H1 (cell line): ENCODE results near the gene MICU1. TPM values are rescaled to one million over a fixed set of nuclear protein-coding genes. Genes with fewer than 3 reads are reported as not detected.
A peak's percentile ranks its signal among the peaks of the same experiment; 100 is the strongest.

ENCODE experiments used
- CTCF ChIA-PET: fragments of 300-600 bp; sonication (Branson Sonifier 250); formaldehyde crosslinking; loops from one replicate; lab custom pipeline; 2021; ENCODE audit not compliant: partially characterized antibody; lab: Charles Lee
- POLR2A ChIA-PET: fragments of 300-600 bp; sonication (Branson Sonifier 250); formaldehyde crosslinking; loops from one replicate; lab custom pipeline; 2021; ENCODE audit warnings: inconsistent platforms; ENCODE audit not compliant: partially characterized antibody; lab: Charles Lee
- DNase-seq, 2 experiments: peaks; one replicate each; pipeline versions ENCODE4 v3.0.0 to v3.0.0-alpha.2; 2010 to 2022; ENCODE audit warnings: low spot score in 2 of 2, low read depth in 1 of 2, mixed read lengths in 1 of 2
- FAIRE-seq: peaks from 2 replicates; lab custom pipeline; 2011; peaks lifted over from hg19 to GRCh38; lab: Jason Lieb, UNC
- H2AFZ ChIP-seq: 2 replicates; pipeline ENCODE4 v1.8.1; 2012; ENCODE audit warnings: low read length, inconsistent platforms
- H2AK5ac ChIP-seq: 2 replicates; pipeline ENCODE4 v1.6.1; 2013; ENCODE audit warnings: low read depth, low read length
- H2BK120ac ChIP-seq: replicated peaks from 2 replicates; pipeline ENCODE3; 2013; ENCODE audit warnings: low read depth, low read length, inconsistent platforms
- H2BK12ac ChIP-seq: 2 replicates; pipeline ENCODE4 v1.6.1; 2013; ENCODE audit warnings: low read depth, low read length
- H2BK15ac ChIP-seq: 2 replicates; pipeline ENCODE4 v1.6.1; 2013; ENCODE audit warnings: low read length
- H2BK20ac ChIP-seq: 2 replicates; pipeline ENCODE4 v1.6.1; 2013; ENCODE audit warnings: low read length
- H2BK5ac ChIP-seq: 2 replicates; pipeline ENCODE4 v1.6.1; 2013; ENCODE audit warnings: low read depth, low read length
- H3K14ac ChIP-seq: 2 replicates; pipeline ENCODE4 v1.6.1; 2013; ENCODE audit warnings: inconsistent platforms; ENCODE audit not compliant: insufficient read length
- H3K18ac ChIP-seq: 2 replicates; pipeline ENCODE4 v1.6.1; 2013; ENCODE audit warnings: low read length; ENCODE audit errors: extremely low read depth
- H3K23ac ChIP-seq: 2 replicates; pipeline ENCODE4 v1.6.1; 2013; ENCODE audit warnings: inconsistent platforms; ENCODE audit not compliant: insufficient read length
- H3K23me2 ChIP-seq: 2 replicates; pipeline ENCODE4 v1.6.1; 2013; ENCODE audit warnings: low read depth, low read length
- H3K27ac ChIP-seq: 2 replicates; pipeline ENCODE4 v1.6.1; 2011; ENCODE audit warnings: low read depth, low read length, inconsistent platforms
- H3K27me3 ChIP-seq, 4 experiments: replicated peaks in 1 of 4; 1 replicate in 1 of 4; 2 replicates in 3 of 4; pipeline versions ENCODE4 v1.6.1 to v1.8.1; 2011 to 2013; ENCODE audit warnings: low read length in 3 of 4, mild to moderate bottlenecking in 3 of 4, inconsistent platforms in 2 of 4, mixed read lengths in 2 of 4, moderate library complexity in 1 of 4; ENCODE audit not compliant: control insufficient read depth in 3 of 4, insufficient read depth in 3 of 4; ENCODE audit errors: extremely low read depth in 1 of 4
- H3K36me3 ChIP-seq, 4 experiments: 2 replicates each; pipeline versions ENCODE4 v1.6.1 to v1.8.1; 2011 to 2013; ENCODE audit warnings: mild to moderate bottlenecking in 4 of 4, low read length in 3 of 4, moderate library complexity in 2 of 4, control low read depth in 1 of 4, inconsistent platforms in 1 of 4; ENCODE audit not compliant: insufficient read depth in 4 of 4, control insufficient read depth in 2 of 4
- H3K4ac ChIP-seq: replicated peaks from 2 replicates; pipeline ENCODE3; 2013; ENCODE audit warnings: low read length, low read depth, mixed read lengths, inconsistent platforms; ENCODE audit not compliant: insufficient read length
- H3K4me1 ChIP-seq, 4 experiments: replicated peaks in 1 of 4; 1 replicate in 1 of 4; 2 replicates in 3 of 4; pipeline versions ENCODE4 v1.6.1 to v1.8.1; 2011 to 2013; ENCODE audit warnings: low read length in 3 of 4, inconsistent platforms in 2 of 4, mixed read lengths in 1 of 4; ENCODE audit not compliant: insufficient read depth in 4 of 4, control insufficient read depth in 3 of 4
- H3K4me2 ChIP-seq, 2 experiments: 2 replicates each; pipeline versions ENCODE4 v1.6.1 to v1.8.1; 2011 to 2013; ENCODE audit warnings: low read depth in 2 of 2, low read length in 2 of 2, control low read depth in 1 of 2, inconsistent platforms in 1 of 2, mild to moderate bottlenecking in 1 of 2; ENCODE audit not compliant: insufficient read depth in 1 of 2
- H3K4me3 ChIP-seq, 4 experiments: fragments of 200-600, 300-600 bp in 1 of 4; sonication (generic), shearing (Covaris generic), sonication (Bioruptor Twin) in 1 of 4; 2 replicates each; pipeline versions ENCODE4 v1.5.1 to v1.8.1; 2011 to 2016; ENCODE audit warnings: low read length in 4 of 4, low read depth in 3 of 4, control low read depth in 2 of 4, inconsistent platforms in 2 of 4, mild to moderate bottlenecking in 2 of 4, mixed read lengths in 1 of 4, moderate library complexity in 1 of 4; ENCODE audit not compliant: insufficient read depth in 2 of 4; ENCODE audit errors: extremely low read depth in 1 of 4
- H3K56ac ChIP-seq: replicated peaks from 2 replicates; pipeline ENCODE3; 2013; ENCODE audit warnings: low read depth, mild to moderate bottlenecking, mixed read lengths, low read length, inconsistent platforms; ENCODE audit not compliant: insufficient read length
- H3K79me1 ChIP-seq: 2 replicates; pipeline ENCODE4 v1.6.1; 2013; ENCODE audit warnings: low read depth, low read length, control low read depth
- H3K79me2 ChIP-seq, 2 experiments: 2 replicates each; pipeline versions ENCODE4 v1.6.1 to v1.8.1; 2012 to 2013; ENCODE audit warnings: low read length in 2 of 2, mild to moderate bottlenecking in 2 of 2, inconsistent platforms in 1 of 2; ENCODE audit not compliant: insufficient read depth in 2 of 2, control insufficient read depth in 1 of 2
- H3K9ac ChIP-seq, 4 experiments: replicated peaks in 1 of 4; 1 replicate in 1 of 4; 2 replicates in 3 of 4; pipeline versions ENCODE4 v1.6.1 to v1.8.1; 2011 to 2013; ENCODE audit warnings: low read depth in 3 of 4, low read length in 3 of 4, control low read depth in 2 of 4, mild to moderate bottlenecking in 2 of 4, moderate library complexity in 2 of 4, inconsistent platforms in 1 of 4; ENCODE audit errors: extremely low read depth in 1 of 4
- H3K9me3 ChIP-seq, 2 experiments: 2 replicates each; pipeline versions ENCODE4 v1.6.1 to v1.8.1; 2012 to 2013; ENCODE audit warnings: mild to moderate bottlenecking in 2 of 2, moderate library complexity in 2 of 2, control low read depth in 1 of 2, inconsistent platforms in 1 of 2, low read depth in 1 of 2, low read length in 1 of 2, mixed read lengths in 1 of 2; ENCODE audit not compliant: insufficient read depth in 2 of 2
- H4K20me1 ChIP-seq, 2 experiments: replicated peaks in 1 of 2; 2 replicates each; pipeline versions ENCODE3 to v1.8.1; 2011 to 2013; ENCODE audit warnings: inconsistent platforms in 2 of 2, low read length in 2 of 2, mild to moderate bottlenecking in 1 of 2; ENCODE audit not compliant: insufficient read depth in 2 of 2, control insufficient read depth in 1 of 2
- H4K5ac ChIP-seq: 2 replicates; pipeline ENCODE4 v1.6.1; 2013; ENCODE audit warnings: low read length, low read depth, mixed read lengths, inconsistent platforms; ENCODE audit not compliant: insufficient read length
- H4K8ac ChIP-seq: 2 replicates; pipeline ENCODE4 v1.8.0; 2013; ENCODE audit warnings: mild to moderate bottlenecking, moderate library complexity, low read length, inconsistent platforms; ENCODE audit not compliant: insufficient read depth; ENCODE audit errors: extremely low read depth
- H4K91ac ChIP-seq: replicated peaks from 2 replicates; pipeline ENCODE3; 2013; ENCODE audit warnings: low read length, mixed read lengths, inconsistent platforms; ENCODE audit not compliant: insufficient read length
- CHD1 ChIP-seq: IDR thresholded peaks from 2 replicates; pipeline ENCODE4 v1.6.1; 2012; ENCODE audit warnings: low read depth, low read length, improper control_type of control experiment
- CREB1 ChIP-seq: IDR thresholded peaks from 2 replicates; pipeline ENCODE4 v1.6.1; 2012; ENCODE audit warnings: inconsistent platforms
- CTBP2 ChIP-seq: IDR thresholded peaks from 2 replicates; pipeline ENCODE4 v1.7.0; 2011; ENCODE audit warnings: borderline replicate concordance, mild to moderate bottlenecking, moderate library complexity, mixed read lengths, low read length; ENCODE audit not compliant: insufficient read depth, insufficient read length
- JUND ChIP-seq: IDR thresholded peaks from 2 replicates; pipeline ENCODE4 v1.6.1; 2011; ENCODE audit warnings: mild to moderate bottlenecking, improper control_type of control experiment, low read length
- MAFK ChIP-seq: IDR thresholded peaks from 2 replicates; pipeline ENCODE4 v1.6.1; 2012; ENCODE audit warnings: low read depth, mild to moderate bottlenecking, improper control_type of control experiment, low read length
- NANOG ChIP-seq: IDR thresholded peaks from 2 replicates; pipeline ENCODE4 v1.6.1; 2011; ENCODE audit warnings: low read length, low read depth, mild to moderate bottlenecking, inconsistent platforms; ENCODE audit not compliant: insufficient read depth, poor library complexity, severe bottlenecking
- POLR2A ChIP-seq, 2 experiments: IDR thresholded peaks; 1 replicate in 1 of 2; 2 replicates in 1 of 2; pipeline ENCODE4 v1.6.1; 2011; ENCODE audit warnings: low read depth in 2 of 2, low read length in 2 of 2, mild to moderate bottlenecking in 2 of 2; ENCODE audit errors: control extremely low read depth in 1 of 2
- POLR2AphosphoS5 ChIP-seq: IDR thresholded peaks from 2 replicates; pipeline ENCODE4 v1.6.1; 2011; ENCODE audit warnings: low read depth, low read length
- POU5F1 ChIP-seq: IDR thresholded peaks from 2 replicates; pipeline ENCODE4 v1.6.1; 2011; ENCODE audit warnings: low read depth, mild to moderate bottlenecking, low read length, moderate library complexity
- RFX5 ChIP-seq: IDR thresholded peaks from 2 replicates; pipeline ENCODE4 v1.6.1; 2011; ENCODE audit warnings: low read depth, low read length, improper control_type of control experiment, borderline replicate concordance
- SIRT6 ChIP-seq: IDR thresholded peaks from one replicate; pipeline ENCODE4 v1.7.1; 2012; ENCODE audit warnings: low read length, inconsistent platforms
- SIX5 ChIP-seq: IDR thresholded peaks from 2 replicates; pipeline ENCODE4 v1.6.1; 2011; ENCODE audit warnings: mild to moderate bottlenecking, low read depth, low read length
- SP1 ChIP-seq: IDR thresholded peaks from 2 replicates; pipeline ENCODE4 v1.6.1; 2011; ENCODE audit warnings: low read depth, low read length
- TAF1 ChIP-seq: IDR thresholded peaks from 2 replicates; pipeline ENCODE4 v1.6.1; 2011; ENCODE audit warnings: mild to moderate bottlenecking, low read depth, low read length
- TEAD4 ChIP-seq: IDR thresholded peaks from 2 replicates; pipeline ENCODE4 v1.6.1; 2012; ENCODE audit warnings: low read depth, low read length, inconsistent platforms, mixed read lengths
- ZNF274 ChIP-seq: IDR thresholded peaks from 2 replicates; pipeline ENCODE4 v1.7.0; 2012; ENCODE audit warnings: low read length, borderline replicate concordance; ENCODE audit errors: extremely low read depth
- polyA plus RNA-seq, 7 experiments: library from polyadenylated mRNA; depleted of rRNA in 3 of 7; stranded (reverse) in 5 of 7; unstranded in 2 of 7; fragments of >200 nt in 5 of 7; fragments of 200-250 nt in 2 of 7; gene quantifications; 1 replicate in 5 of 7; 2 replicates in 1 of 7; 4 replicates in 1 of 7; pipeline versions ENCODE4 v1.2.1 to v1.2.3, GENCODE V29; 2011 to 2013; ENCODE audit warnings: missing spikeins in 2 of 7, mixed read lengths in 2 of 7
- total RNA-seq: library from RNA; stranded (reverse); fragmentation: NEBNext Ultra II Directional; extraction: Animal tissue kit (Norgen Biotek cat#: 25700); gene quantifications from 2 replicates; pipeline ENCODE4 v1.2.1, GENCODE V29; 2021
- TF ChIP-seq, protein P1 (sequence below): IDR thresholded peaks from 2 replicates; pipeline ENCODE4 v1.6.1; 2011; ENCODE audit warnings: low read length, improper control_type of control experiment

Gene MICU1
- total and polyA plus RNA-seq, 2 of the 8 experiments (the other 6 are each of a cell fraction or from before 2014, with no cell fraction given) = 18.0 to 36.7 TPM

DNA sequence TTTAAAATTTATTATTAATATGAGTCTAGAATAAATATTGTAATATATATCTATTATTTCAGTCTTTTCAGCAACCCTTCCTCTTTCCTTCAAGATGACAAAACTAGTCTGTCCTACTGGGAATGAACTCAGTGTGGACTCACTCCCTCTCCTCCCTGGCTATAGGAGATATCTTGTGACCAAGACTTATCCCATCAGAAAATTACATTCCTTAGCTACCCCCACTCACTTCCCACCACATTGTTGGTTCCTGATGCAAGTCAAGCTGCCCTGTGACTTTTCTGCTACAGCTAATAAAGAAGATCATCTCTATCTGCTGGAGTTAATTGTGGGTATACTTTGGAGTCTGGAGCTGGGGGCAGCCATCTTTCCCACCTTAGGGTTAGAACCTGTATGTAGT lies 38.1 kb upstream of the MICU1 start:
- Histone ChIP-seq H3K4me2 (no peak overlapping the region), H4K20me1 (no peaks in the 10 kb centered on the region), H3K23me2 (no peaks in the 10 kb centered on the region), H2AFZ (peak overlapping the region; percentile 97), H2BK15ac (no peak overlapping the region), H2BK5ac (no peak overlapping the region), H4K91ac (no peak overlapping the region), H3K79me2 (no peaks in the 10 kb centered on the region), H4K8ac (no peak overlapping the region), H3K27ac (no peak overlapping the region), H4K5ac (no peak overlapping the region), H3K4me1 (no peaks in the 10 kb centered on the region), H3K4ac (no peak overlapping the region), H3K56ac (no peak overlapping the region), H3K4me3 (no peak overlapping the region), H2AK5ac (no peak overlapping the region), H3K18ac (no peak overlapping the region), H2BK120ac (no peak overlapping the region), H2BK12ac (no peak overlapping the region), H3K27me3 (no peaks in the 10 kb centered on the region; a peak in 1 of 7 replicates), H3K23ac (no peak overlapping the region), H3K14ac (no peak overlapping the region), H3K79me1 (no peaks in the 10 kb centered on the region), H3K9ac (no peak overlapping the region), H2BK20ac (no peak overlapping the region), H3K9me3 (no peaks in the 10 kb centered on the region), H3K36me3 (no peaks in the 10 kb centered on the region)
- no peak for DNase-seq
- ChIA-PET CTCF (no interaction called here), POLR2A (interaction anchor here (0.6 kb wide), 1 partner anchor 61 kb away, joined by 3 read pairs; no protein-coding TSS in a partner anchor)
- no peak for FAIRE-seq
- TF ChIP-seq CHD1 (no peak), SP1 (no peak), MAFK (no peak), POU5F1 (no peak), POLR2AphosphoS5 (no peak), SIRT6 (no peak), NANOG (no peak), TEAD4 (no peak), CREB1 (no peak), ZNF274 (no peak), JUND (no peak), RFX5 (no peak), SIX5 (no peak), TAF1 (no peak), POLR2A (IDR thresholded peaks at IDR 0.05; ENCODE audit: control extremely low read depth in 1 of 2, low read depth in 2 of 2, low read length in 2 of 2) (no peak), CTBP2 (no peak)
- TF ChIP-seq, protein P1, sequence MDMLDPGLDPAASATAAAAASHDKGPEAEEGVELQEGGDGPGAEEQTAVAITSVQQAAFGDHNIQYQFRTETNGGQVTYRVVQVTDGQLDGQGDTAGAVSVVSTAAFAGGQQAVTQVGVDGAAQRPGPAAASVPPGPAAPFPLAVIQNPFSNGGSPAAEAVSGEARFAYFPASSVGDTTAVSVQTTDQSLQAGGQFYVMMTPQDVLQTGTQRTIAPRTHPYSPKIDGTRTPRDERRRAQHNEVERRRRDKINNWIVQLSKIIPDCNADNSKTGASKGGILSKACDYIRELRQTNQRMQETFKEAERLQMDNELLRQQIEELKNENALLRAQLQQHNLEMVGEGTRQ = no peak
